ENCODE data around the gene FRMD3.

The FRMD3 gene

DNA sequence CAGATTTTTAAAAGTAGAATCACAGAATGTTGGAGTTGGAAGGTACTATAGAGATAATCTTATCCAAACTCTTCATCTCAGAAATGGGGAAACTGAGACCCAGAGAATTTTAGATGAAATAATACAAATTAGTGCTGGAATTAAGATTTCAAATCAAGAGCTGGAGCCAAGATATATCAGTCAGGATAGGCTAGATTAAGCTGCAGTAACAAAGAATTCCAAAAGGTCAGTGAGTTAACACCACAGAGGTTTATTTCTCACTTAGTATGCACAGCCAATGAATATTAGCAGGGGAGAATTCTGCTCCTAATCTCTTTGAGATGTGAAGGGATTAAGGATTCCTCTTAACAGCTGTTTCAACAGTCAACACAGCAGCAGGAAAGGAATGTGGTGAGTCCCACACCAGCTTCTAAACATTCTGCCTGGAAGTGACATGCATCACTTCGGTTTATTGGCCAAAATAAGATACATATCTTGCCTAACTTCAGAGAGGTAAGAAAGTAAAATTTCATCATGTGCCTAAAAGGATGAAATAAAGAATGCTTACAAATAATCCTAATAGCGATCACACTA, 136.8 kb downstream of the FRMD3 start:
- Histone ChIP-seq H3K36me3 (ENCODE audit: control insufficient read depth in 1 of 2, insufficient read depth in 2 of 2, low read length in 2 of 2) (no peaks in the 10 kb centered on the region), H2AK5ac (ENCODE audit: low read length) (no peak overlapping the region), H4K8ac (ENCODE audit: low read depth, low read length) (no peak overlapping the region), H3K14ac (ENCODE audit: low read length) (no peak overlapping the region), H3K27ac (ENCODE audit: low read depth, low read length) (no peak overlapping the region), H3K27me3 (ENCODE audit: insufficient read depth, low read length) (no peaks in the 10 kb centered on the region), H4K91ac (ENCODE audit: low read depth, low read length) (no peak overlapping the region), H2BK5ac (ENCODE audit: low read depth, low read length, poor library complexity) (no peak overlapping the region), H3K4ac (ENCODE audit: low read depth, low read length) (no peak overlapping the region), H3K4me3 (ENCODE audit: low read depth, low read length) (no peak overlapping the region), H3K79me1 (ENCODE audit: low read length) (no peaks in the 10 kb centered on the region), H3K18ac (ENCODE audit: low read length) (no peak overlapping the region), H3K9me3 (ENCODE audit: insufficient read depth, low read depth, low read length) (no peaks in the 10 kb centered on the region), H2BK12ac (ENCODE audit: low read length) (no peak overlapping the region), H3K79me2 (ENCODE audit: control insufficient read depth, insufficient read depth, low read length, poor library complexity) (no peaks in the 10 kb centered on the region), H3K9ac (ENCODE audit: low read length) (no peak overlapping the region), H4K12ac (ENCODE audit: low read depth, low read length) (no peak overlapping the region), H3K4me2 (ENCODE audit: low read length) (no peak overlapping the region), H2AFZ (ENCODE audit: insufficient read depth, low read length, poor library complexity) (no peak overlapping the region), H3K23ac (ENCODE audit: low read length) (no peak overlapping the region), H3K4me1 (ENCODE audit: control insufficient read depth in 1 of 2, insufficient read depth in 2 of 2, low read length in 2 of 2) (no peaks in the 10 kb centered on the region), H2BK120ac (ENCODE audit: insufficient read depth, low read length, poor library complexity) (no peak overlapping the region)
- WGBS (ENCODE audit: extremely low coverage, insufficient coverage, insufficient read length): no CpG with 5 or more reads among the region's 2 CpGs
- peak in 1 of 2 donors; percentile 22 for DNase-seq

DNA sequence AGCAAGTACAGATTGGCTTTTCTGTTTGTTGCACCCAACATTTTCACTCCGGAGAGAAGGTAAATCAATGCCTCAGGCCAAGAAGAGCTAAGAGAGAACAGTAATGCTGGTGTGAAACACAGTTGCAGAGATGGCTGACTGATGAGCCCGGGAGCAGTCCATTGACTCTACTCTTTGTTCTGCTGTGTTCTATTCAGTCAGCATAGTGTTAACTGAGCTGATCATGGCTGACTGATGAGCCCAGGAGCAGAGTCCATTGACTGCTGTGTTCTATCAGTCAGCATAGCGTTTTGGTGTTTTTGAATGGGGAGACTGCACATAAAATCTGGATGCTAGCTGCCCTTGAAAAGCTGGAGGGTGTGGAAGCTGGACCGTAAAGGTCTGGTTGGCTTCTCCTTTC, 141.4 kb downstream of the FRMD3 start:
- Histone ChIP-seq H3K9ac (ENCODE audit: low read length) (no peak overlapping the region), H2BK12ac (ENCODE audit: low read length) (no peak overlapping the region), H4K12ac (ENCODE audit: low read depth, low read length) (no peak overlapping the region), H3K18ac (ENCODE audit: low read length) (no peak overlapping the region), H3K79me2 (ENCODE audit: control insufficient read depth, insufficient read depth, low read length, poor library complexity) (no peaks in the 10 kb centered on the region), H3K4me1 (ENCODE audit: control insufficient read depth in 1 of 2, insufficient read depth in 2 of 2, low read length in 2 of 2) (no peaks in the 10 kb centered on the region), H2AK5ac (ENCODE audit: low read length) (no peak overlapping the region), H3K4ac (ENCODE audit: low read depth, low read length) (no peak overlapping the region), H2BK120ac (ENCODE audit: insufficient read depth, low read length, poor library complexity) (no peak overlapping the region), H3K14ac (ENCODE audit: low read length) (no peak overlapping the region), H3K27ac (ENCODE audit: low read depth, low read length) (no peak overlapping the region), H3K9me3 (ENCODE audit: insufficient read depth, low read depth, low read length) (no peaks in the 10 kb centered on the region), H2BK5ac (ENCODE audit: low read depth, low read length, poor library complexity) (no peak overlapping the region), H4K8ac (ENCODE audit: low read depth, low read length) (no peak overlapping the region), H3K79me1 (ENCODE audit: low read length) (no peaks in the 10 kb centered on the region), H2AFZ (ENCODE audit: insufficient read depth, low read length, poor library complexity) (no peak overlapping the region), H3K36me3 (ENCODE audit: control insufficient read depth in 1 of 2, insufficient read depth in 2 of 2, low read length in 2 of 2) (no peaks in the 10 kb centered on the region), H4K91ac (ENCODE audit: low read depth, low read length) (no peak overlapping the region), H3K4me2 (ENCODE audit: low read length) (no peak overlapping the region), H3K23ac (ENCODE audit: low read length) (no peak overlapping the region), H3K27me3 (ENCODE audit: insufficient read depth, low read length) (no peaks in the 10 kb centered on the region), H3K4me3 (ENCODE audit: low read depth, low read length) (no peak overlapping the region)
- no CpG with 5 or more reads among the region's 4 CpGs for WGBS (ENCODE audit: extremely low coverage, insufficient coverage, insufficient read length)
- no peak for DNase-seq

DNA sequence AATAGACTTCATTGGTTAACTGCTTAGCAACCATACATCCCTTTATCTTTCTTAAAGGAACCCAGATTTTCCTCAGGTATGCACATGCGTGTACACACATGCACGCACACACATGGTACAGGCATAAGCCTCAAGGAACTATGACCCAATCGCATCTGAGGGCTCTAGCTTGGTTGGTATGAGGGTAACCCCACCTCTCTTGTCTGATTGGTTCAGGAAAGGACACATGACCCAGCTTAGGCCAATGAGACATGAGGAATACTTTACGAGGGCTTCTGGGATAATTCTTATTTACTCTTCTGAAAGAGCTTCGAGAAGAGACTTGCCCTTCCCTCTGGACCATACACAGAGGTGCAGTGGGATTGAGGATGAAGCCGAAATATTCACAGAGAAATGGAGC, 141.9 kb downstream of the FRMD3 start:
- Histone ChIP-seq H3K27me3 (ENCODE audit: insufficient read depth, low read length) (no peaks in the 10 kb centered on the region), H3K14ac (ENCODE audit: low read length) (no peak overlapping the region), H4K91ac (ENCODE audit: low read depth, low read length) (no peak overlapping the region), H3K36me3 (ENCODE audit: control insufficient read depth in 1 of 2, insufficient read depth in 2 of 2, low read length in 2 of 2) (no peaks in the 10 kb centered on the region), H3K27ac (ENCODE audit: low read depth, low read length) (no peak overlapping the region), H3K23ac (ENCODE audit: low read length) (no peak overlapping the region), H2AK5ac (ENCODE audit: low read length) (no peak overlapping the region), H3K9me3 (ENCODE audit: insufficient read depth, low read depth, low read length) (no peaks in the 10 kb centered on the region), H2BK12ac (ENCODE audit: low read length) (no peak overlapping the region), H3K4me1 (ENCODE audit: control insufficient read depth in 1 of 2, insufficient read depth in 2 of 2, low read length in 2 of 2) (no peaks in the 10 kb centered on the region), H3K9ac (ENCODE audit: low read length) (no peak overlapping the region), H3K4me3 (ENCODE audit: low read depth, low read length) (no peak overlapping the region), H4K12ac (ENCODE audit: low read depth, low read length) (no peak overlapping the region), H4K8ac (ENCODE audit: low read depth, low read length) (no peak overlapping the region), H3K79me2 (ENCODE audit: control insufficient read depth, insufficient read depth, low read length, poor library complexity) (no peaks in the 10 kb centered on the region), H3K18ac (ENCODE audit: low read length) (no peak overlapping the region), H2BK120ac (ENCODE audit: insufficient read depth, low read length, poor library complexity) (no peak overlapping the region), H3K4ac (ENCODE audit: low read depth, low read length) (no peak overlapping the region), H3K4me2 (ENCODE audit: low read length) (no peak overlapping the region), H2AFZ (ENCODE audit: insufficient read depth, low read length, poor library complexity) (no peak overlapping the region), H2BK5ac (ENCODE audit: low read depth, low read length, poor library complexity) (no peak overlapping the region), H3K79me1 (ENCODE audit: low read length) (no peaks in the 10 kb centered on the region)
- WGBS (ENCODE audit: extremely low coverage, insufficient coverage, insufficient read length): no CpG with 5 or more reads among the region's 6 CpGs
- DNase-seq: no peak

DNA sequence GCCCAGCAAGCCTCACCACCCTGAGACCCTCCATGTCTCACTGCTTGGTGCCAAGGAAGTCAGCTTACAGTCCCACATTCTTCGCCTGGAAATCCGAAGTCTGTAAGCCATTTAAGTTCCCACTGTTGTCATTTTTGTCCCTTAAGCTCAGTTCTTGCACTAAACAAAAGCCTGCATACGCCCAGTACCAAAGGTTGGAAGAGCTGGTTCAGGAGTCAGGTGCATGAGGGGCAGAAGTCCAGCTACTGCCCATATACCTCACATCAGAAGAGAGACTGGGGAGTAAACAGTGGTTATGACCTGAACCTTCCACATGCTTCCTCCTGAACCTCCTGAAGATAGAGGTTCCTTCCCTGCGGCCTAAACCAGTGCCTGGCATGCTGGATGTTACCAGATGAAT, 146.0 kb downstream of the FRMD3 start:
- Histone ChIP-seq H3K36me3 (ENCODE audit: control insufficient read depth in 1 of 2, insufficient read depth in 2 of 2, low read length in 2 of 2) (no peaks in the 10 kb centered on the region), H3K14ac (ENCODE audit: low read length) (no peak overlapping the region), H2BK12ac (ENCODE audit: low read length) (no peak overlapping the region), H2BK120ac (ENCODE audit: insufficient read depth, low read length, poor library complexity) (no peak overlapping the region), H3K4ac (ENCODE audit: low read depth, low read length) (no peak overlapping the region), H2AK5ac (ENCODE audit: low read length) (no peak overlapping the region), H4K91ac (ENCODE audit: low read depth, low read length) (no peak overlapping the region), H3K27ac (ENCODE audit: low read depth, low read length) (no peak overlapping the region), H3K9ac (ENCODE audit: low read length) (no peak overlapping the region), H3K27me3 (ENCODE audit: insufficient read depth, low read length) (no peaks in the 10 kb centered on the region), H4K8ac (ENCODE audit: low read depth, low read length) (no peak overlapping the region), H4K12ac (ENCODE audit: low read depth, low read length) (no peak overlapping the region), H3K79me1 (ENCODE audit: low read length) (no peaks in the 10 kb centered on the region), H3K4me3 (ENCODE audit: low read depth, low read length) (no peak overlapping the region), H3K4me2 (ENCODE audit: low read length) (no peak overlapping the region), H3K79me2 (ENCODE audit: control insufficient read depth, insufficient read depth, low read length, poor library complexity) (no peaks in the 10 kb centered on the region), H2AFZ (ENCODE audit: insufficient read depth, low read length, poor library complexity) (no peak overlapping the region), H3K23ac (ENCODE audit: low read length) (no peak overlapping the region), H2BK5ac (ENCODE audit: low read depth, low read length, poor library complexity) (no peak overlapping the region), H3K4me1 (ENCODE audit: control insufficient read depth in 1 of 2, insufficient read depth in 2 of 2, low read length in 2 of 2) (no peaks in the 10 kb centered on the region), H3K18ac (ENCODE audit: low read length) (no peak overlapping the region), H3K9me3 (ENCODE audit: insufficient read depth, low read depth, low read length) (peaks cover 2% of the 10 kb centered on the region)
- no CpG with 5 or more reads among the region's 4 CpGs for WGBS (ENCODE audit: extremely low coverage, insufficient coverage, insufficient read length)
- no peak for DNase-seq
